OCI-LY1 (cell line): ENCODE results near the gene PRKCE.

Experiments
- H2AFZ ChIP-seq: fragments of 200-600 bp; sonication (generic), shearing (Covaris generic); 2 replicates; pipeline ENCODE4 v1.6.0; 2014; ENCODE audit warnings: antibody characterized with exemption, mild to moderate bottlenecking, low read length
- H3F3A ChIP-seq: fragments of 200-600 bp; sonication (generic), shearing (Covaris generic); 2 replicates; pipeline ENCODE4 v1.6.0; 2014; ENCODE audit warnings: mild to moderate bottlenecking, antibody characterized with exemption, low read length, moderate library complexity; ENCODE audit not compliant: insufficient read depth
- H3K27ac ChIP-seq: fragments of 200-600 bp; sonication (generic); 2 replicates; pipeline ENCODE4 v1.5.1; 2014; ENCODE audit warnings: low read length, mixed run types, mild to moderate bottlenecking, low read depth; ENCODE audit not compliant: poor library complexity, severe bottlenecking
- H3K27me3 ChIP-seq: fragments of 200-600 bp; sonication (generic); 2 replicates; pipeline ENCODE4 v1.6.0; 2014; ENCODE audit warnings: antibody characterized with exemption, mild to moderate bottlenecking, low read length, moderate library complexity; ENCODE audit not compliant: insufficient read depth
- H3K36me3 ChIP-seq: fragments of 200-600 bp; sonication (generic); 2 replicates; pipeline ENCODE4 v1.6.1; 2014; ENCODE audit warnings: mild to moderate bottlenecking, antibody characterized with exemption, low read length, moderate library complexity, mixed read lengths; ENCODE audit not compliant: insufficient read depth
- H3K4me1 ChIP-seq: fragments of 200-600 bp; sonication (generic); 2 replicates; pipeline ENCODE4 v1.5.1; 2014; ENCODE audit warnings: mild to moderate bottlenecking, low read length, moderate library complexity; ENCODE audit not compliant: insufficient read depth, severe bottlenecking
- H3K4me2 ChIP-seq: fragments of 200-600 bp; sonication (generic), shearing (Covaris generic); 2 replicates; pipeline ENCODE4 v1.6.1; 2014; ENCODE audit warnings: low read length
- H3K4me3 ChIP-seq: fragments of 200-600 bp; sonication (generic); 2 replicates; pipeline ENCODE4 v1.5.1; 2014; ENCODE audit warnings: low read length, low read depth, mild to moderate bottlenecking, mixed read lengths; ENCODE audit not compliant: poor library complexity, severe bottlenecking
- H3K79me2 ChIP-seq: fragments of 200-600 bp; shearing (Covaris generic); 2 replicates; pipeline ENCODE4 v1.6.1; 2016; ENCODE audit warnings: mixed run types, low read length, mixed read lengths; ENCODE audit not compliant: insufficient read depth
- H3K9ac ChIP-seq: fragments of 200-600 bp; sonication (generic), shearing (Covaris generic); 2 replicates; pipeline ENCODE4 v1.6.1; 2014; ENCODE audit warnings: mild to moderate bottlenecking, low read length, mixed read lengths
- H3K9me2 ChIP-seq: fragments of 200-600 bp; sonication (generic), shearing (Covaris generic); 2 replicates; pipeline ENCODE4 v1.6.1; 2014; ENCODE audit warnings: low read depth, mild to moderate bottlenecking, low read length, mixed read lengths
- H3K9me3 ChIP-seq: fragments of 200-600 bp; shearing (Covaris generic); 2 replicates; pipeline ENCODE4 v1.6.1; 2014; ENCODE audit warnings: low read length, mixed read lengths
- H4K20me1 ChIP-seq: fragments of 200-600 bp; sonication (generic), shearing (Covaris generic); 2 replicates; pipeline ENCODE4 v1.6.0; 2016; ENCODE audit warnings: mild to moderate bottlenecking, low read length; ENCODE audit not compliant: insufficient read depth
- CTCF ChIP-seq: fragments of 200-600 bp; sonication (generic), shearing (Covaris generic); IDR thresholded peaks from 2 replicates; pipeline ENCODE4 v1.5.1; 2017; ENCODE audit warnings: mild to moderate bottlenecking, antibody characterized with exemption, low read length, moderate library complexity, mixed read lengths
- EZH2 ChIP-seq: fragments of 200-600 bp; sonication (generic), shearing (Covaris generic); IDR thresholded peaks from 2 replicates; pipeline ENCODE4 v1.8.0; 2017; ENCODE audit warnings: borderline replicate concordance, mixed run types, mild to moderate bottlenecking, antibody characterized with exemption, low read length, moderate library complexity, mixed read lengths

PRKCE gene

GRCh38 chr2:45869165-45869501, 217.7 kb downstream of the PRKCE start:
- Histone ChIP-seq H3K27me3 (no peaks in the 10 kb centered on the region), H3K79me2 (no peaks in the 10 kb centered on the region), H3K4me2 (no peak overlapping the region), H3K4me1 (peaks cover 13% of the 10 kb centered on the region), H3K4me3 (no peak overlapping the region), H3K27ac (no peak overlapping the region), H3K9me3 (no peaks in the 10 kb centered on the region), H4K20me1 (no peaks in the 10 kb centered on the region), H2AFZ (no peak overlapping the region), H3F3A (no peaks in the 10 kb centered on the region), H3K9ac (no peak overlapping the region), H3K9me2 (no peaks in the 10 kb centered on the region), H3K36me3 (no peaks in the 10 kb centered on the region; the same call in 1 of the 2 replicates)
- TF ChIP-seq EZH2 = no peak
- no peak for TF ChIP-seq CTCF

- no peak overlapping the region for H3K4me2 ChIP-seq
- no peaks in the 10 kb centered on the region for H4K20me1 ChIP-seq
- H3K9ac ChIP-seq = no peak overlapping the region
- H3K9me3 ChIP-seq = peaks cover 6% of the 10 kb centered on the region; the same call in 1 of the 2 replicates
- H3F3A ChIP-seq = no peaks in the 10 kb centered on the region
- H3K4me3 ChIP-seq = no peak overlapping the region
- H3K27me3 ChIP-seq = no peaks in the 10 kb centered on the region
- H3K4me1 ChIP-seq = peaks cover 13% of the 10 kb centered on the region
- H3K79me2 ChIP-seq = no peaks in the 10 kb centered on the region
- H3K36me3 ChIP-seq = no peaks in the 10 kb centered on the region; the same call in 1 of the 2 replicates
- no peak overlapping the region for H3K27ac ChIP-seq
- H2AFZ ChIP-seq = no peak overlapping the region
- no peak for TF ChIP-seq EZH2
- no peak for TF ChIP-seq CTCF
- H3K9me2 ChIP-seq = no peaks in the 10 kb centered on the region
Observed at GRCh38 chr2:45871025-45871424, 219.6 kb downstream of the PRKCE start.

GRCh38 chr2:45871541-45871940, 220.1 kb downstream of the PRKCE start:
- Histone ChIP-seq H3K27ac (no peak overlapping the region), H3K4me2 (no peak overlapping the region), H4K20me1 (no peaks in the 10 kb centered on the region)

More at GRCh38 chr2:45871541-45871940, 220.1 kb downstream of the PRKCE start:
- H3K4me3 ChIP-seq = no peak overlapping the region
- no peaks in the 10 kb centered on the region; the same call in 1 of the 2 replicates for H3K36me3 ChIP-seq
- H3K9me3 ChIP-seq = peaks cover 8% of the 10 kb centered on the region; the same call in 1 of the 2 replicates
- no peak for TF ChIP-seq EZH2
- no peak for TF ChIP-seq CTCF
- no peak overlapping the region for H2AFZ ChIP-seq
- no peaks in the 10 kb centered on the region for H3K9me2 ChIP-seq
- no peaks in the 10 kb centered on the region for H3K79me2 ChIP-seq
- no peak overlapping the region for H3K9ac ChIP-seq
- no peaks in the 10 kb centered on the region for H3F3A ChIP-seq
- H3K4me1 ChIP-seq = peaks cover 13% of the 10 kb centered on the region
- no peaks in the 10 kb centered on the region for H3K27me3 ChIP-seq
